IMR-90 (cell line): ENCODE measurements around the gene PLEKHG4. TPM values are rescaled to one million over a fixed set of nuclear protein-coding genes. Genes with fewer than 3 reads are reported as not detected.

Experiments
- ATAC-seq: fragments of 200-7000 bp; cut with Tn5 transposase; 2 replicates; pipeline ENCODE4 v1.9.1; 2020; ENCODE audit warnings: low read depth, mild to moderate bottlenecking, moderate library complexity
- BruUV-seq: library from RNA; stranded (reverse); fragments of 400-500 nt; replicated peaks from 2 replicates; lab custom pipeline; 2021; lab: Mats Ljungman, UMichigan
- CTCF ChIA-PET: fragments of 300-600 bp; formaldehyde crosslinking; extraction: SDS; loops from one replicate; lab custom pipeline; 2021; ENCODE audit warnings: antibody characterized with exemption; lab: Yijun Ruan, JAX
- POLR2A ChIA-PET: fragments of 300-600 bp; sonication (Branson Sonifier 250); formaldehyde crosslinking; loops from one replicate; lab custom pipeline; 2022; ENCODE audit warnings: antibody characterized with exemption; ENCODE audit not compliant: unreplicated experiment; lab: Charles Lee
- DNase-seq: peaks from one replicate; pipeline ENCODE4 v3.0.0; 2013
- H2AFZ ChIP-seq: replicated peaks from 2 replicates; pipeline ENCODE3; 2013; ENCODE audit warnings: low read length, mild to moderate bottlenecking; ENCODE audit not compliant: poor library complexity
- H2AK5ac ChIP-seq: 2 replicates; pipeline ENCODE4 v1.6.1; 2013; ENCODE audit warnings: low read depth, low read length, inconsistent platforms
- H2AK9ac ChIP-seq: replicated peaks from 2 replicates; pipeline ENCODE3; 2013; ENCODE audit warnings: mild to moderate bottlenecking, low read depth, low read length, moderate library complexity; ENCODE audit not compliant: poor library complexity
- H2BK120ac ChIP-seq: 2 replicates; pipeline ENCODE4 v1.6.1; 2013; ENCODE audit warnings: low read depth, low read length, inconsistent platforms
- H2BK15ac ChIP-seq: 3 replicates; pipeline ENCODE4 v1.6.1; 2013; ENCODE audit warnings: low read depth, low read length, inconsistent platforms
- H2BK20ac ChIP-seq: 2 replicates; pipeline ENCODE4 v1.6.1; 2013; ENCODE audit warnings: low read depth, mild to moderate bottlenecking, inconsistent platforms, low read length, moderate library complexity
- H2BK5ac ChIP-seq: 2 replicates; pipeline ENCODE4 v1.6.1; 2013; ENCODE audit warnings: mild to moderate bottlenecking, low read depth, low read length, inconsistent platforms; ENCODE audit not compliant: poor library complexity, severe bottlenecking
- H3K14ac ChIP-seq: replicated peaks from 2 replicates; pipeline ENCODE4 v1.6.1; 2013; ENCODE audit warnings: low read depth, low read length, inconsistent platforms
- H3K18ac ChIP-seq: 2 replicates; pipeline ENCODE4 v1.6.1; 2013; ENCODE audit warnings: low read depth, low read length, control low read depth
- H3K23ac ChIP-seq: 2 replicates; pipeline ENCODE4 v1.6.1; 2013; ENCODE audit warnings: low read depth, low read length, inconsistent platforms
- H3K27ac ChIP-seq: 2 replicates; pipeline ENCODE4 v1.5.1; 2013; ENCODE audit warnings: mild to moderate bottlenecking, control low read depth, low read length; ENCODE audit not compliant: insufficient read depth
- H3K27me3 ChIP-seq: 2 replicates; pipeline ENCODE4 v1.6.1; 2013; ENCODE audit warnings: low read length; ENCODE audit not compliant: control insufficient read depth, insufficient read depth
- H3K36me3 ChIP-seq: 2 replicates; pipeline ENCODE4 v1.6.1; 2013; ENCODE audit warnings: low read length, mixed read lengths; ENCODE audit not compliant: control insufficient read depth, insufficient read depth
- H3K4ac ChIP-seq: 2 replicates; pipeline ENCODE4 v1.6.1; 2013; ENCODE audit warnings: low read depth, low read length, inconsistent platforms
- H3K4me1 ChIP-seq: 2 replicates; pipeline ENCODE4 v1.6.1; 2013; ENCODE audit warnings: low read length, mixed read lengths; ENCODE audit not compliant: control insufficient read depth, insufficient read depth
- H3K4me2 ChIP-seq: 2 replicates; pipeline ENCODE4 v1.6.1; 2013; ENCODE audit warnings: low read depth, mild to moderate bottlenecking, control low read depth, low read length, moderate library complexity
- H3K4me3 ChIP-seq: 2 replicates; pipeline ENCODE4 v1.5.1; 2013; ENCODE audit warnings: low read depth, mild to moderate bottlenecking, control low read depth, low read length, moderate library complexity; ENCODE audit not compliant: insufficient read depth
- H3K56ac ChIP-seq: 2 replicates; pipeline ENCODE4 v1.6.1; 2013; ENCODE audit warnings: low read length, inconsistent platforms; ENCODE audit not compliant: insufficient read depth; ENCODE audit errors: extremely low read depth
- H3K79me1 ChIP-seq, 2 experiments: 2 replicates each; pipeline ENCODE4 v1.6.1; 2013; ENCODE audit warnings: low read length in 2 of 2, inconsistent platforms in 1 of 2, low read depth in 1 of 2
- H3K9ac ChIP-seq: 2 replicates; pipeline ENCODE4 v1.6.1; 2013; ENCODE audit warnings: low read depth, low read length, control low read depth
- H3K9me1 ChIP-seq: 2 replicates; pipeline ENCODE4 v1.6.1; 2013; ENCODE audit warnings: low read length, inconsistent platforms; ENCODE audit not compliant: insufficient read depth
- H3K9me3 ChIP-seq: 2 replicates; pipeline ENCODE4 v1.6.1; 2013; ENCODE audit warnings: low read length; ENCODE audit not compliant: control insufficient read depth, insufficient read depth
- H4K20me1 ChIP-seq: 2 replicates; pipeline ENCODE4 v1.6.1; 2013; ENCODE audit warnings: low read length, inconsistent platforms; ENCODE audit not compliant: insufficient read depth
- H4K5ac ChIP-seq: 2 replicates; pipeline ENCODE4 v1.6.1; 2013; ENCODE audit warnings: mild to moderate bottlenecking, low read depth, low read length, control low read depth
- H4K8ac ChIP-seq, 2 experiments: 2 replicates each; pipeline ENCODE4 v1.6.1; 2013; ENCODE audit warnings: low read depth in 2 of 2, low read length in 2 of 2, control low read depth in 1 of 2, inconsistent platforms in 1 of 2
- H4K91ac ChIP-seq: 2 replicates; pipeline ENCODE4 v1.6.1; 2013; ENCODE audit warnings: low read depth, low read length, inconsistent platforms; ENCODE audit not compliant: insufficient read depth
- BHLHE40 ChIP-seq: fragments of 150-350 bp; IDR thresholded peaks from 2 replicates; pipeline ENCODE4 v1.6.1; 2016; ENCODE audit warnings: mild to moderate bottlenecking, low read depth, low read length
- CEBPB ChIP-seq: IDR thresholded peaks from 2 replicates; pipeline ENCODE4 v1.6.1; 2012; ENCODE audit warnings: low read depth, low read length, improper control_type of control experiment
- CHD1 ChIP-seq: IDR thresholded peaks from 2 replicates; pipeline ENCODE4 v1.6.1; 2012; ENCODE audit warnings: low read depth, low read length, improper control_type of control experiment
- MAFK ChIP-seq: IDR thresholded peaks from 2 replicates; pipeline ENCODE4 v1.6.1; 2012; ENCODE audit warnings: low read depth, low read length, improper control_type of control experiment
- MAZ ChIP-seq: IDR thresholded peaks from 2 replicates; pipeline ENCODE4 v1.6.1; 2012; ENCODE audit warnings: low read depth, mild to moderate bottlenecking, low read length, improper control_type of control experiment, moderate library complexity, borderline replicate concordance
- MXI1 ChIP-seq: IDR thresholded peaks from 2 replicates; pipeline ENCODE4 v1.6.1; 2012; ENCODE audit warnings: low read depth, mild to moderate bottlenecking, low read length, moderate library complexity, borderline replicate concordance
- NFE2L2 ChIP-seq: fragments of 150-350 bp; IDR thresholded peaks from 2 replicates; pipeline ENCODE4 v1.6.1; 2016; ENCODE audit warnings: low read depth, mild to moderate bottlenecking, low read length
- POLR2A ChIP-seq: IDR thresholded peaks from 2 replicates; pipeline ENCODE4 v1.6.1; 2012; ENCODE audit warnings: mild to moderate bottlenecking, low read depth, low read length
- RAD21 ChIP-seq: IDR thresholded peaks from 2 replicates; pipeline ENCODE4 v1.6.1; 2012; ENCODE audit warnings: low read length, improper control_type of control experiment
- RCOR1 ChIP-seq: IDR thresholded peaks from 2 replicates; pipeline ENCODE4 v1.6.1; 2012; ENCODE audit warnings: mild to moderate bottlenecking, low read length, improper control_type of control experiment; ENCODE audit not compliant: insufficient replicate concordance
- RFX5 ChIP-seq: IDR thresholded peaks from 2 replicates; pipeline ENCODE4 v1.8.0; 2012; ENCODE audit warnings: low read depth, mild to moderate bottlenecking, low read length, moderate library complexity
- SMC3 ChIP-seq: fragments of 150-350 bp; IDR thresholded peaks from 2 replicates; pipeline ENCODE4 v1.6.1; 2016; ENCODE audit warnings: low read depth, mild to moderate bottlenecking, antibody characterized with exemption, low read length, moderate library complexity
- WGBS, 2 experiments: methylation state at CpG; one replicate each; pipeline versions ENCODE4 v1.1.5 to v1.1.7; 2013; ENCODE audit warnings: missing lambda C conversion rate in 2 of 2; ENCODE audit not compliant: insufficient read length in 1 of 2; ENCODE audit errors: extremely low coverage in 2 of 2; 5-methylcytosine and 5-hydroxymethylcytosine counted together
- dilution Hi-C: fragments of 300-500 bp; cut with HindIII; formaldehyde crosslinking; loops from one replicate; pipeline ENCODE4 v1.14.3; 2018; ENCODE audit warnings: low sequenced_read_pairs; ENCODE audit not compliant: unreplicated experiment
- in situ Hi-C: fragments of 300-500 bp; cut with MboI; formaldehyde crosslinking; loops from 3 replicates; pipeline ENCODE4 v1.14.3; 2019; ENCODE audit warnings: low sequenced_read_pairs, inconsistent platforms, mixed read lengths
- intact Hi-C: fragments of 100-400 bp; cut with micrococcal nuclease; formaldehyde crosslinking; loops from 2 replicates; pipeline ENCODE4 v1.10.0; 2022
- polyA plus RNA-seq, 3 experiments: library from polyadenylated mRNA; depleted of rRNA; stranded (reverse); fragments of >200 nt; gene quantifications; 2 replicates each; pipeline ENCODE4 v1.2.3, GENCODE V29; 2012; ENCODE audit warnings: low replicate concordance in 1 of 3
- total RNA-seq: library from RNA; depleted of rRNA; stranded (reverse); fragments of >200 nt; gene quantifications from 2 replicates; pipeline ENCODE4 v1.2.3, GENCODE V29; 2012
- TF ChIP-seq, protein P1 (sequence below): fragments of 150-350 bp; IDR thresholded peaks from 2 replicates; pipeline ENCODE4 v1.6.1; 2016; ENCODE audit warnings: low read depth, mild to moderate bottlenecking, low read length, moderate library complexity, borderline replicate concordance
- TF ChIP-seq, protein P2 (sequence below): conservative IDR thresholded peaks from 2 replicates; pipeline ENCODE4 v1.5.1; 2012; ENCODE audit warnings: mild to moderate bottlenecking, low read depth, low read length, improper control_type of control experiment

The PLEKHG4 gene
- total and polyA plus RNA-seq, 2 of the 4 experiments (the other 2 are of a cell fraction), result 14.0 to 50.7 TPM

GRCh38 chr16:67311607-67312488 is 32.5 kb downstream of the PLEKHG4 start:
- Histone ChIP-seq H2AK9ac (peak overlapping the region; percentile 56), H2BK15ac (peak overlapping the region; percentile 82), H3K18ac (peak overlapping the region; percentile 99), H4K5ac (peak overlapping the region; percentile 98), H3K4ac (peak overlapping the region; percentile 91), H3K27ac (peak overlapping the region; percentile 82), H3K14ac (peak overlapping the region; percentile 69), H3K9me3 (no peaks in the 10 kb centered on the region), H4K20me1 (no peaks in the 10 kb centered on the region), H3K56ac (peak overlapping the region; percentile 71), H4K91ac (peak overlapping the region; percentile 88), H2BK20ac (peak overlapping the region; percentile 90), H3K9ac (peak overlapping the region; percentile 20), H3K4me1 (peaks cover 15% of the 10 kb centered on the region), H2AFZ (peak overlapping the region; percentile 67), H2BK5ac (peak overlapping the region; percentile 93), H4K8ac (peak overlapping the region; percentile 57 to 94; a peak in 3 of 4 replicates), H3K36me3 (no peaks in the 10 kb centered on the region), H3K23ac (peak overlapping the region; percentile 84; the same call in 1 of the 2 replicates), H3K9me1 (peaks cover 9% of the 10 kb centered on the region), H3K4me2 (peak overlapping the region; percentile 52), H2BK120ac (peak overlapping the region; percentile 95), H3K79me1 (no peaks in the 10 kb centered on the region), H2AK5ac (peak overlapping the region; percentile 92), H3K4me3 (no peak overlapping the region), H3K27me3 (no peaks in the 10 kb centered on the region)
- ChIA-PET CTCF (interaction anchor here (1.4 kb wide), 1 partner anchor 16 kb away, joined by 3 read pairs; no protein-coding TSS in a partner anchor), POLR2A (interaction anchor here (0.7 to 1.0 kb wide), 2 partner anchors 12 to 15 kb away, joined by 3 to 5 read pairs; no protein-coding TSS in a partner anchor)
- in situ Hi-C loops (no loop called here), intact Hi-C loops (loop anchor here (1.0 kb wide), 1 partner anchor 35 kb away; no protein-coding TSS in a partner anchor), dilution Hi-C loops (no loop called here)
- no TSS peak for BruUV-seq
- ATAC-seq (peak; percentile 94), DNase-seq (peak; percentile 100)
- 0% methylated on average over 1 of the region's 5 CpGs; no CpG with 5 or more reads in 1 of the 2 experiments for WGBS, 2 experiments
- TF ChIP-seq SMC3, result no peak
- peak; percentile 25; the same call in 1 of the 2 replicates for TF ChIP-seq BHLHE40
- TF ChIP-seq CHD1, result no peak
- TF ChIP-seq, protein P1, sequence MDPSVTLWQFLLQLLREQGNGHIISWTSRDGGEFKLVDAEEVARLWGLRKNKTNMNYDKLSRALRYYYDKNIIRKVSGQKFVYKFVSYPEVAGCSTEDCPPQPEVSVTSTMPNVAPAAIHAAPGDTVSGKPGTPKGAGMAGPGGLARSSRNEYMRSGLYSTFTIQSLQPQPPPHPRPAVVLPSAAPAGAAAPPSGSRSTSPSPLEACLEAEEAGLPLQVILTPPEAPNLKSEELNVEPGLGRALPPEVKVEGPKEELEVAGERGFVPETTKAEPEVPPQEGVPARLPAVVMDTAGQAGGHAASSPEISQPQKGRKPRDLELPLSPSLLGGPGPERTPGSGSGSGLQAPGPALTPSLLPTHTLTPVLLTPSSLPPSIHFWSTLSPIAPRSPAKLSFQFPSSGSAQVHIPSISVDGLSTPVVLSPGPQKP, result no peak
- TF ChIP-seq POLR2A, result peak; percentile 92
- peak; percentile 78 for TF ChIP-seq NFE2L2
- 0 out of 2 replicates have a peak, but pooled peaks have one; percentile 27 for TF ChIP-seq MXI1
- no peak for TF ChIP-seq RFX5
- peak; percentile 35; the same call in 1 of the 2 replicates for TF ChIP-seq MAZ
- TF ChIP-seq RCOR1, result peak; percentile 18
- TF ChIP-seq RAD21, result 0 out of 2 replicates have a peak, but pooled peaks have one; percentile 13
- TF ChIP-seq CEBPB, result peak; percentile 43; the same call in 1 of the 2 replicates
- TF ChIP-seq, protein P2, sequence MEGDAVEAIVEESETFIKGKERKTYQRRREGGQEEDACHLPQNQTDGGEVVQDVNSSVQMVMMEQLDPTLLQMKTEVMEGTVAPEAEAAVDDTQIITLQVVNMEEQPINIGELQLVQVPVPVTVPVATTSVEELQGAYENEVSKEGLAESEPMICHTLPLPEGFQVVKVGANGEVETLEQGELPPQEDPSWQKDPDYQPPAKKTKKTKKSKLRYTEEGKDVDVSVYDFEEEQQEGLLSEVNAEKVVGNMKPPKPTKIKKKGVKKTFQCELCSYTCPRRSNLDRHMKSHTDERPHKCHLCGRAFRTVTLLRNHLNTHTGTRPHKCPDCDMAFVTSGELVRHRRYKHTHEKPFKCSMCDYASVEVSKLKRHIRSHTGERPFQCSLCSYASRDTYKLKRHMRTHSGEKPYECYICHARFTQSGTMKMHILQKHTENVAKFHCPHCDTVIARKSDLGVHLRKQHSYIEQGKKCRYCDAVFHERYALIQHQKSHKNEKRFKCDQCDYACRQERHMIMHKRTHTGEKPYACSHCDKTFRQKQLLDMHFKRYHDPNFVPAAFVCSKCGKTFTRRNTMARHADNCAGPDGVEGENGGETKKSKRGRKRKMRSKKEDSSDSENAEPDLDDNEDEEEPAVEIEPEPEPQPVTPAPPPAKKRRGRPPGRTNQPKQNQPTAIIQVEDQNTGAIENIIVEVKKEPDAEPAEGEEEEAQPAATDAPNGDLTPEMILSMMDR, result no peak
- TF ChIP-seq MAFK, result peak; percentile 59
